A673 (cell line): ENCODE measurements around the gene RPS6KA1. TPM values are rescaled to one million over a fixed set of nuclear protein-coding genes. Genes with fewer than 3 reads are reported as not detected.
"Not testable (repeated sequence)": the region's sequence is repeated elsewhere in the genome, so short reads cannot be mapped to it uniquely, and the experiment has no call there.

ENCODE experiments used
- BruUV-seq: library from RNA; stranded (reverse); fragments of 400-500 nt; replicated peaks from 2 replicates; lab custom pipeline; 2021; lab: Mats Ljungman, UMichigan
- CTCF ChIA-PET: fragments of 300-600 bp; sonication (Branson Sonifier 250); formaldehyde crosslinking; loops from one replicate; lab custom pipeline; 2022; ENCODE audit warnings: antibody characterized with exemption; lab: Charles Lee
- POLR2A ChIA-PET: fragments of 300-600 bp; sonication (Branson Sonifier 250); formaldehyde crosslinking; loops from one replicate; lab custom pipeline; 2022; ENCODE audit warnings: antibody characterized with exemption; ENCODE audit not compliant: low non-redundant PET; lab: Charles Lee
- DNase-seq: peaks from one replicate; pipeline ENCODE4 v3.0.0-alpha.2; 2015; ENCODE audit warnings: low spot score
- H3K27ac ChIP-seq: fragments of 200-600 bp; sonication (generic); 2 replicates; pipeline ENCODE4 v1.5.1; 2016; ENCODE audit warnings: mixed run types, low read depth, mild to moderate bottlenecking, mixed read lengths, antibody characterized with exemption, low read length; ENCODE audit not compliant: poor library complexity, severe bottlenecking
- H3K27me3 ChIP-seq: fragments of 200-600 bp; sonication (generic); replicated peaks from 2 replicates; pipeline ENCODE4 v1.6.1; 2017; ENCODE audit warnings: mixed run types, low read depth, mild to moderate bottlenecking, mixed read lengths, antibody characterized with exemption, low read length; ENCODE audit not compliant: insufficient read depth, poor library complexity
- H3K36me3 ChIP-seq: fragments of 200-600 bp; sonication (generic); 2 replicates; pipeline ENCODE4 v1.6.1; 2016; ENCODE audit warnings: mixed run types, mild to moderate bottlenecking, mixed read lengths, antibody characterized with exemption, low read length; ENCODE audit not compliant: insufficient read depth, poor library complexity, severe bottlenecking
- H3K4me1 ChIP-seq: fragments of 200-600 bp; sonication (generic); 2 replicates; pipeline ENCODE4 v1.6.1; 2017; ENCODE audit warnings: mixed run types, mild to moderate bottlenecking, mixed read lengths, antibody characterized with exemption, low read length; ENCODE audit not compliant: insufficient read depth, poor library complexity, severe bottlenecking
- H3K4me3 ChIP-seq: fragments of 200-600 bp; sonication (generic); 2 replicates; pipeline ENCODE4 v1.5.1; 2016; ENCODE audit warnings: low read depth, mixed run types, mild to moderate bottlenecking, mixed read lengths, low read length; ENCODE audit not compliant: poor library complexity, severe bottlenecking
- H3K9me3 ChIP-seq: fragments of 200-600 bp; sonication (generic); 2 replicates; pipeline ENCODE4 v1.6.1; 2016; ENCODE audit warnings: mixed run types, low read depth, mild to moderate bottlenecking, mixed read lengths, antibody characterized with exemption, low read length; ENCODE audit not compliant: poor library complexity, severe bottlenecking
- CTCF ChIP-seq: fragments of 300-800, 200-600 bp; sonication (generic); conservative IDR thresholded peaks from 2 replicates; pipeline ENCODE4 v1.5.1; 2017; ENCODE audit warnings: low read depth, mild to moderate bottlenecking, antibody characterized with exemption, low read length, moderate library complexity, mixed read lengths
- EZH2 ChIP-seq: fragments of 200-600 bp; sonication (generic); IDR thresholded peaks from 2 replicates; pipeline ENCODE4 v1.6.1; 2017; ENCODE audit warnings: borderline replicate concordance, low read depth, mild to moderate bottlenecking, mixed read lengths, antibody characterized with exemption, low read length; ENCODE audit not compliant: poor library complexity, severe bottlenecking
- intact Hi-C: fragments of 100-400 bp; cut with micrococcal nuclease; formaldehyde crosslinking; loops from one replicate; pipeline ENCODE4 v1.10.0; 2022; ENCODE audit not compliant: unreplicated experiment
- total RNA-seq: library from RNA; stranded (reverse); gene quantifications from 2 replicates; pipeline ENCODE4 v1.2.3, GENCODE V29; 2021

Gene RPS6KA1
- total RNA-seq, 1 experiment from 2014 or later = 6.3 TPM

- Histone ChIP-seq H3K9me3 (no peaks in the 10 kb centered on the region), H3K27ac (no peak overlapping the region), H3K36me3 (no peaks in the 10 kb centered on the region), H3K4me1 (no peaks in the 10 kb centered on the region), H3K4me3 (no peak overlapping the region), H3K27me3 (no peaks in the 10 kb centered on the region)
- intact Hi-C loops = no loop called here
- TF ChIP-seq EZH2 (no peak), CTCF (0 out of 2 replicates have a peak, but pooled peaks have one; percentile 15)
- no peak for DNase-seq
- ChIA-PET CTCF (no interaction called here), POLR2A (no interaction called here)
- no TSS peak for BruUV-seq
These were observed 79.3 kb downstream of the RPS6KA1 start for GRCh38 chr1:26608895-26609294.

GRCh38 chr1:26610781-26611180 lies 81.2 kb downstream of the RPS6KA1 start:
- ChIA-PET POLR2A (no interaction called here), CTCF (no interaction called here)
- Histone ChIP-seq H3K4me1 (no peaks in the 10 kb centered on the region), H3K9me3 (no peaks in the 10 kb centered on the region), H3K27me3 (no peaks in the 10 kb centered on the region), H3K4me3 (no peak overlapping the region), H3K27ac (no peak overlapping the region), H3K36me3 (no peaks in the 10 kb centered on the region)
- no TSS peak for BruUV-seq
- DNase-seq = no peak
- no peak for TF ChIP-seq EZH2
- TF ChIP-seq CTCF = no peak
- intact Hi-C loops = no loop called here

- H3K27ac ChIP-seq, intact Hi-C loops, H3K9me3 ChIP-seq, H3K36me3 ChIP-seq, H3K4me3 ChIP-seq, H3K4me1 ChIP-seq, POLR2A ChIA-PET, DNase-seq, CTCF ChIA-PET, H3K27me3 ChIP-seq, BruUV-seq: not testable (repeated sequence)
These were observed 83.1 kb downstream of the RPS6KA1 start for GRCh38 chr1:26612627-26613026.

- no peaks in the 10 kb centered on the region for H3K27me3 ChIP-seq
- H3K36me3 ChIP-seq = no peaks in the 10 kb centered on the region
- TF ChIP-seq CTCF (no peak), EZH2 (no peak)
- no peak for DNase-seq
- intact Hi-C loops = no loop called here
- peaks cover 13% of the 10 kb centered on the region for H3K4me1 ChIP-seq
- no peak overlapping the region for H3K4me3 ChIP-seq
- H3K9me3 ChIP-seq = no peaks in the 10 kb centered on the region
- CTCF ChIA-PET = interaction anchor here (1.2 kb wide), 1 partner anchor 174 kb away, joined by 5 read pairs; no protein-coding TSS in a partner anchor
- BruUV-seq = no TSS peak
- no peak overlapping the region for H3K27ac ChIP-seq
- POLR2A ChIA-PET = no interaction called here
These were observed 85.3 kb downstream of the RPS6KA1 start for GRCh38 chr1:26614655-26615411.
